Neural progenitor cell (in vitro differentiated cells): ENCODE results near the gene NF2.

Source experiments
- CTCF ChIP-seq: fragments of 200-600 bp; sonication (generic); IDR thresholded peaks from 2 replicates; pipeline ENCODE4 v1.5.1; 2017; ENCODE audit warnings: antibody characterized with exemption, mild to moderate bottlenecking
- EZH2 ChIP-seq: fragments of 200-600 bp; sonication (generic); IDR thresholded peaks from 2 replicates; pipeline ENCODE4 v1.6.1; 2017; ENCODE audit warnings: antibody characterized with exemption, mild to moderate bottlenecking, moderate library complexity

- no peak for TF ChIP-seq CTCF
- no peak for TF ChIP-seq EZH2
Measured at GRCh38 chr22:29683536-29683935, 80.1 kb downstream of the NF2 start.
